HEK293 (cell line): ENCODE data around the gene SH3GLB2.
A peak's percentile ranks its signal among the peaks of the same experiment; 100 is the strongest.

Source experiments
- CTCF ChIA-PET: fragments of 350-600 bp; formaldehyde crosslinking; extraction: SDS; loops from one replicate; lab custom pipeline; 2021; ENCODE audit warnings: antibody characterized with exemption; lab: Yijun Ruan, JAX
- POLR2A ChIA-PET: fragments of 300-600 bp; formaldehyde crosslinking; extraction: SDS; loops from one replicate; lab custom pipeline; 2020; ENCODE audit warnings: antibody characterized with exemption, inconsistent platforms; lab: Yijun Ruan, JAX
- H3K27ac ChIP-seq: fragments of 200-500 bp; sonication (Bioruptor generic); 2 replicates; pipeline ENCODE4 v1.5.1; 2014; ENCODE audit warnings: low read depth, low read length, control low read depth, inconsistent platforms; ENCODE audit errors: extremely low read depth
- H3K36me3 ChIP-seq, 2 experiments: fragments of 200-500 bp in 1 of 2; sonication (Bioruptor generic) in 1 of 2; 1 replicate in 1 of 2; 2 replicates in 1 of 2; pipeline ENCODE4 v1.5.1; 2014 to 2017; ENCODE audit warnings: inconsistent platforms in 2 of 2, low read length in 2 of 2; ENCODE audit not compliant: control insufficient read depth in 2 of 2, insufficient read depth in 1 of 2
- H3K4me1 ChIP-seq: fragments of 200-500 bp; sonication (Bioruptor generic); 2 replicates; pipeline ENCODE4 v1.5.1; 2014; ENCODE audit warnings: mild to moderate bottlenecking, low read length, inconsistent platforms; ENCODE audit not compliant: control insufficient read depth, insufficient read depth
- H3K4me3 ChIP-seq: 2 replicates; pipeline ENCODE4 v1.5.1; 2011; ENCODE audit warnings: low read depth, mild to moderate bottlenecking, control low read depth, low read length, moderate library complexity
- H3K9me3 ChIP-seq: fragments of 200-500 bp; sonication (Bioruptor generic); 2 replicates; pipeline ENCODE4 v1.5.1; 2014; ENCODE audit warnings: low read depth, low read length, inconsistent platforms; ENCODE audit not compliant: control insufficient read depth, insufficient read depth
- BCL11B ChIP-seq: fragments of 450-650 bp; formaldehyde crosslinking; IDR thresholded peaks from 2 replicates; pipeline ENCODE4 v1.5.1; 2016; ENCODE audit warnings: low read depth, missing biosample characterization, missing genetic modification characterization
- PRDM10 ChIP-seq: fragments of 450-650 bp; formaldehyde crosslinking; IDR thresholded peaks from 2 replicates; pipeline ENCODE4 v1.5.1; 2016; ENCODE audit warnings: missing biosample characterization, missing genetic modification characterization
- REPIN1 ChIP-seq: fragments of 450-650 bp; formaldehyde crosslinking; IDR thresholded peaks from 2 replicates; pipeline ENCODE4 v1.5.1; 2017; ENCODE audit warnings: missing biosample characterization, missing genetic modification characterization, low read depth
- SALL2 ChIP-seq: fragments of 450-650 bp; formaldehyde crosslinking; IDR thresholded peaks from 2 replicates; pipeline ENCODE4 v1.5.0; 2017; ENCODE audit warnings: missing biosample characterization, mild to moderate bottlenecking, missing genetic modification characterization, borderline replicate concordance
- SP7 ChIP-seq: fragments of 450-650 bp; formaldehyde crosslinking; IDR thresholded peaks from 2 replicates; pipeline ENCODE4 v1.5.1; 2016; ENCODE audit warnings: missing biosample characterization, missing genetic modification characterization
- ZBTB44 ChIP-seq: fragments of 450-650 bp; IDR thresholded peaks from 2 replicates; pipeline ENCODE4 v1.5.1; 2018; ENCODE audit warnings: missing biosample characterization, mild to moderate bottlenecking, missing genetic modification characterization
- ZBTB8A ChIP-seq: fragments of 450-650 bp; formaldehyde crosslinking; IDR thresholded peaks from 2 replicates; pipeline ENCODE4 v1.5.1; 2016; ENCODE audit warnings: missing biosample characterization, missing genetic modification characterization
- ZIC2 ChIP-seq: fragments of 450-650 bp; formaldehyde crosslinking; IDR thresholded peaks from 2 replicates; pipeline ENCODE4 v1.5.1; 2016; ENCODE audit warnings: missing biosample characterization, missing genetic modification characterization
- ZNF174 ChIP-seq: fragments of 450-650 bp; formaldehyde crosslinking; IDR thresholded peaks from 2 replicates; pipeline ENCODE4 v1.5.0; 2017; ENCODE audit warnings: missing biosample characterization, mild to moderate bottlenecking, missing genetic modification characterization
- ZNF19 ChIP-seq: fragments of 450-650 bp; formaldehyde crosslinking; IDR thresholded peaks from 2 replicates; pipeline ENCODE4; 2016; ENCODE audit warnings: missing biosample characterization, missing genetic modification characterization, low read depth
- ZNF449 ChIP-seq: fragments of 450-650 bp; formaldehyde crosslinking; IDR thresholded peaks from 2 replicates; pipeline ENCODE4 v1.5.1; 2017; ENCODE audit warnings: missing biosample characterization, mild to moderate bottlenecking, missing genetic modification characterization, moderate library complexity
- ZNF624 ChIP-seq: fragments of 450-650 bp; formaldehyde crosslinking; IDR thresholded peaks from 2 replicates; pipeline ENCODE4 v1.5.1; 2017; ENCODE audit warnings: missing biosample characterization, missing genetic modification characterization

The SH3GLB2 gene

GRCh38 chr9:129023036-129023907 is 4.9 kb downstream of the SH3GLB2 start (continued):
- no peak for TF ChIP-seq ZNF449

GRCh38 chr9:129022037-129022436 is 6.1 kb downstream of the SH3GLB2 start:
- Histone ChIP-seq H3K4me1 (no peaks in the 10 kb centered on the region), H3K4me3 (no peak overlapping the region), H3K27ac (no peak overlapping the region), H3K9me3 (no peaks in the 10 kb centered on the region), H3K36me3 (peaks cover 6 to 11% of the 10 kb centered on the region in 2 experiments; a peak in 2 of 3 replicates)
- CTCF ChIA-PET, result interaction anchor here (0.7 to 4.0 kb wide), 2 partner anchors 16 to 35 kb away, joined by 3 to 31 read pairs; no protein-coding TSS in a partner anchor
- POLR2A ChIA-PET, result interaction anchor here (0.5 kb wide), 1 partner anchor 332 kb away, joined by 4 read pairs; no protein-coding TSS in a partner anchor
- TF ChIP-seq SALL2 (tag by site-specific recombination) (no peak), PRDM10 (tag by site-specific recombination) (0 out of 2 replicates have a peak, but pooled peaks have one; percentile 27), ZNF449 (peak; percentile 83), ZNF19 (tag by site-specific recombination) (no peak), ZNF174 (no peak)
- TF ChIP-seq, all 188 proteins: peak for 2

GRCh38 chr9:129021091-129021490 is 7.0 kb downstream of the SH3GLB2 start:
- Histone ChIP-seq H3K4me3 (no peak overlapping the region), H3K4me1 (no peaks in the 10 kb centered on the region), H3K9me3 (no peaks in the 10 kb centered on the region), H3K27ac (no peak overlapping the region), H3K36me3 (peaks cover 7 to 11% of the 10 kb centered on the region in 2 experiments; a peak in 2 of 3 replicates)
- CTCF ChIA-PET, result interaction anchor here (4.0 kb wide), 1 partner anchor 15 kb away, joined by 31 read pairs; no protein-coding TSS in a partner anchor
- no peak for TF ChIP-seq ZBTB44 (tag by site-specific recombination)
- TF ChIP-seq ZBTB8A (tag by site-specific recombination), result no peak
- no peak for TF ChIP-seq BCL11B (tag by site-specific recombination)
- no peak for TF ChIP-seq REPIN1 (tag by site-specific recombination)
- TF ChIP-seq ZNF624 (tag by site-specific recombination), result no peak
- TF ChIP-seq SP7 (tag by site-specific recombination), result no peak
- peak; percentile 31; the same call in 1 of the 2 replicates for TF ChIP-seq ZIC2 (tag by site-specific recombination)
- POLR2A ChIA-PET, result interaction anchor here (1.0 kb wide), 1 partner anchor 203 kb away, joined by 7 read pairs; the partner anchor contains the start of gene ENDOG
